Lung (tissue), 12 donors: ENCODE results near the gene CLIC5. TPM values are rescaled to one million over a fixed set of nuclear protein-coding genes. Genes with fewer than 3 reads are reported as not detected.

ENCODE experiments used
- ATAC-seq: fragments of 200-7000 bp; cut with Tn5 transposase; one replicate; pipeline ENCODE4 v1.9.1; 2020; ENCODE audit warnings: moderate number of reproducible peaks; ENCODE audit not compliant: insufficient read depth, low FRiP score
- DNase-seq, 3 donors: peaks; one replicate each; pipeline ENCODE4 v3.0.0-alpha.2; 2013 to 2017
- H3K27ac ChIP-seq, 2 donors: one replicate each; pipeline ENCODE4 v1.5.1; 2013; ENCODE audit warnings: mild to moderate bottlenecking in 2 of 2, moderate library complexity in 2 of 2, control low read depth in 1 of 2, inconsistent platforms in 1 of 2, low read depth in 1 of 2, low read length in 1 of 2
- H3K27me3 ChIP-seq, 3 donors: one replicate each; pipeline ENCODE4 v1.5.1; 2013; ENCODE audit warnings: low read length in 2 of 3; ENCODE audit not compliant: control insufficient read depth in 3 of 3, insufficient read depth in 3 of 3
- H3K36me3 ChIP-seq, 4 donors: one replicate each; pipeline ENCODE4 v1.5.1; 2013; ENCODE audit warnings: low read length in 4 of 4, mild to moderate bottlenecking in 1 of 4, moderate library complexity in 1 of 4; ENCODE audit not compliant: control insufficient read depth in 4 of 4, insufficient read depth in 4 of 4
- H3K4me1 ChIP-seq, 5 donors: one replicate each; pipeline ENCODE4 v1.5.1; 2013; ENCODE audit warnings: low read length in 5 of 5, mild to moderate bottlenecking in 2 of 5, moderate library complexity in 1 of 5; ENCODE audit not compliant: control insufficient read depth in 5 of 5, insufficient read depth in 5 of 5
- H3K4me3 ChIP-seq: one replicate; pipeline ENCODE4 v1.5.1; 2013; ENCODE audit warnings: mild to moderate bottlenecking, control low read depth, moderate library complexity
- H3K9ac ChIP-seq, 2 donors: one replicate each; pipeline ENCODE4 v1.5.1; 2013; ENCODE audit warnings: low read length in 2 of 2, control low read depth in 1 of 2; ENCODE audit not compliant: insufficient read depth in 1 of 2
- H3K9me3 ChIP-seq, 4 donors: one replicate each; pipeline ENCODE4 v1.5.1; 2013; ENCODE audit warnings: low read length in 3 of 4, mild to moderate bottlenecking in 1 of 4, moderate library complexity in 1 of 4; ENCODE audit not compliant: control insufficient read depth in 4 of 4, insufficient read depth in 3 of 4
- WGBS, 2 donors: extraction: QIAGEN DNeasy Blood & Tissue Kit; methylation state at CpG; one replicate each; pipeline ENCODE4 v1.1.7; 2013; 5-methylcytosine and 5-hydroxymethylcytosine counted together
- polyA plus RNA-seq, 2 donors: library from polyadenylated mRNA; stranded (reverse); fragments of 200-250 nt; gene quantifications; one replicate each; pipeline ENCODE4 v1.2.1, GENCODE V29; 2013
- total RNA-seq, 2 donors: library from RNA; depleted of rRNA in 1 of 2; stranded (reverse); fragments of >200 nt in 1 of 2; gene quantifications; one replicate each; pipeline ENCODE4 v1.2.1, GENCODE V29; 2014 to 2021
- TF ChIP-seq, protein P1 (sequence below): IDR thresholded peaks from 2 replicates; pipeline ENCODE4 v1.5.1; 2012; ENCODE audit warnings: mild to moderate bottlenecking; ENCODE audit errors: control extremely low read depth, extremely low read depth
- donor health status: control.
- donor health status: control.
- donor health status: Bipolar disorder and iron deficiency.
- donor health status: healthy.
- donor health status: DM: yes; HTN: yes; CAD: no.

Gene CLIC5
- total and polyA plus RNA-seq, 4 donors, result 14.8 to 92.3 (median 40.7) TPM

GRCh38 chr6:46013639-46014038 is 2.0 kb downstream of the CLIC5 start:
- Histone ChIP-seq H3K4me3 (no peak overlapping the region), H3K9ac (no peak overlapping the region), H3K4me1 (peaks cover 0 to 24% (median 12%) of the 10 kb centered on the region in 5 donors), H3K36me3 (no peaks in the 10 kb centered on the region), H3K27ac (peak overlapping the region; percentile 58 to 96), H3K9me3 (peaks cover 0 to 2% (median 0%) of the 10 kb centered on the region in 4 donors), H3K27me3 (peaks cover 0 to 49% (median 30%) of the 10 kb centered on the region in 3 donors)
- DNase-seq (peak in 2 of 3 donors; percentile 11 to 25), ATAC-seq (no peak)
- TF ChIP-seq, protein P1, sequence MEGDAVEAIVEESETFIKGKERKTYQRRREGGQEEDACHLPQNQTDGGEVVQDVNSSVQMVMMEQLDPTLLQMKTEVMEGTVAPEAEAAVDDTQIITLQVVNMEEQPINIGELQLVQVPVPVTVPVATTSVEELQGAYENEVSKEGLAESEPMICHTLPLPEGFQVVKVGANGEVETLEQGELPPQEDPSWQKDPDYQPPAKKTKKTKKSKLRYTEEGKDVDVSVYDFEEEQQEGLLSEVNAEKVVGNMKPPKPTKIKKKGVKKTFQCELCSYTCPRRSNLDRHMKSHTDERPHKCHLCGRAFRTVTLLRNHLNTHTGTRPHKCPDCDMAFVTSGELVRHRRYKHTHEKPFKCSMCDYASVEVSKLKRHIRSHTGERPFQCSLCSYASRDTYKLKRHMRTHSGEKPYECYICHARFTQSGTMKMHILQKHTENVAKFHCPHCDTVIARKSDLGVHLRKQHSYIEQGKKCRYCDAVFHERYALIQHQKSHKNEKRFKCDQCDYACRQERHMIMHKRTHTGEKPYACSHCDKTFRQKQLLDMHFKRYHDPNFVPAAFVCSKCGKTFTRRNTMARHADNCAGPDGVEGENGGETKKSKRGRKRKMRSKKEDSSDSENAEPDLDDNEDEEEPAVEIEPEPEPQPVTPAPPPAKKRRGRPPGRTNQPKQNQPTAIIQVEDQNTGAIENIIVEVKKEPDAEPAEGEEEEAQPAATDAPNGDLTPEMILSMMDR, result no peak
- WGBS, 2 donors, result 68 to 85% methylated on average over 4 of the region's 4 CpGs

DNA sequence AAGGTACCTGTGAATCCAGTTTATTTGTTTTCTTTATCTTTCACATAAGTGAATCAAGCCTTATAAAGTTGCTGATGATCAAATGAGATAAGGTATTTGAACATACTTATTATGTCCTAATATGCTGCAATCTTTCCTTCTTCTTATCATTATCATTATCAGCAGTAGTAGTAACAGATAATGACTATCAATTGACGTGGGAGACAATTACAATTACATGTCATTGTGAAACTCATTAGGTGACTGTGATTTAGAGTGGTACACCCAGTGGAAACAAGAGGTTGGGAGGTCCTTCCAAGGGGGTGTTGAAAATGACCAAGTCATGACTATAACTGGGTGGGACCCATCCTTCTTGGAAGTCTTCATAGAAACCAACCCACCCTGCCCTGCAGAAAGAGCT is 2.8 kb downstream of the CLIC5 start:
- WGBS, 2 donors, result 67 to 78% methylated on average over 1 of the region's 1 CpG
- no peak for DNase-seq
- H3K4me3 ChIP-seq, result no peak overlapping the region
- ATAC-seq, result no peak
- H3K36me3 ChIP-seq, result no peaks in the 10 kb centered on the region
- TF ChIP-seq, protein P1, result no peak
- H3K9me3 ChIP-seq, result peaks cover 0 to 5% (median 0%) of the 10 kb centered on the region in 4 donors
- no peak overlapping the region for H3K9ac ChIP-seq
- H3K27ac ChIP-seq, result peak overlapping the region; percentile 55 to 96
- peaks cover 0 to 48% (median 28%) of the 10 kb centered on the region in 3 donors for H3K27me3 ChIP-seq
- peaks cover 0 to 28% (median 15%) of the 10 kb centered on the region in 5 donors for H3K4me1 ChIP-seq

GRCh38 chr6:46011188-46012085 is 4.2 kb downstream of the CLIC5 start:
- WGBS, 2 donors, result 53 to 56% methylated on average over 8 of the region's 8 CpGs
- DNase-seq (peak in 1 of 3 donors; percentile 28), ATAC-seq (peak; percentile 27)
- peak overlapping the region; percentile 86 for H3K27ac ChIP-seq
- peaks cover 0 to 39% (median 17%) of the 10 kb centered on the region in 5 donors for H3K4me1 ChIP-seq
- H3K9ac ChIP-seq, result no peak overlapping the region
- H3K27me3 ChIP-seq, result peaks cover 0 to 35% (median 17%) of the 10 kb centered on the region in 3 donors
- peaks cover 0 to 5% (median 0%) of the 10 kb centered on the region in 4 donors for H3K9me3 ChIP-seq
- no peak overlapping the region for H3K4me3 ChIP-seq
- TF ChIP-seq, protein P1, result no peak
- no peaks in the 10 kb centered on the region for H3K36me3 ChIP-seq
